HepG2 (cell line): ENCODE data around the gene MAGI1. TPM values are rescaled to one million over a fixed set of nuclear protein-coding genes. Genes with fewer than 3 reads are reported as not detected.

Experiments used
- ATAC-seq: fragments of 200-7000 bp; cut with Tn5 transposase; 3 replicates; pipeline ENCODE4 v1.9.1; 2020; ENCODE audit warnings: mild to moderate bottlenecking, moderate library complexity
- BruUV-seq: library from RNA; stranded (reverse); fragments of 400-500 nt; replicated peaks from 2 replicates; lab custom pipeline; 2021; lab: Mats Ljungman, UMichigan
- CTCF ChIA-PET: fragments of 300-600 bp; formaldehyde crosslinking; extraction: SDS; loops from one replicate; lab custom pipeline; 2021; ENCODE audit warnings: low total read pairs, inconsistent platforms, low intra/inter-chr PET ratio; lab: Yijun Ruan, JAX
- POLR2A ChIA-PET: fragments of 350-600 bp; sonication (Branson Sonifier 250); formaldehyde crosslinking; loops from one replicate; lab custom pipeline; 2020; ENCODE audit warnings: antibody characterized with exemption, inconsistent platforms; lab: Yijun Ruan, JAX
- DNase-seq: peaks from one replicate; pipeline ENCODE4 v3.0.0-alpha.2; 2015; ENCODE audit warnings: low spot score
- FAIRE-seq: peaks from 3 replicates; lab custom pipeline; 2011; peaks lifted over from hg19 to GRCh38; lab: Jason Lieb, UNC
- H2AFZ ChIP-seq: one replicate; pipeline ENCODE4 v1.6.1; 2011; ENCODE audit warnings: low read length, inconsistent platforms
- H3K27ac ChIP-seq: fragments of 300-600 bp; 3 replicates; pipeline ENCODE4 v1.8.0; 2011; ENCODE audit warnings: mixed run types, mild to moderate bottlenecking, mixed read lengths, low read length, inconsistent platforms; ENCODE audit not compliant: insufficient read depth; ENCODE audit errors: extremely low read length
- H3K27me3 ChIP-seq, 2 experiments: fragments of 200-600 bp in 1 of 2; 2 replicates in 1 of 2; 3 replicates in 1 of 2; pipeline versions ENCODE4 v1.6.0 to v1.8.0; 2011; ENCODE audit warnings: low read length in 2 of 2, mild to moderate bottlenecking in 2 of 2, moderate library complexity in 2 of 2, inconsistent platforms in 1 of 2; ENCODE audit not compliant: insufficient read depth in 2 of 2, control insufficient read depth in 1 of 2
- H3K36me3 ChIP-seq, 2 experiments: fragments of 200-600 bp in 1 of 2; replicated peaks in 1 of 2; 2 replicates in 1 of 2; 3 replicates in 1 of 2; pipeline versions ENCODE4 v1.5.1 to v1.8.0; 2011; ENCODE audit warnings: low read length in 2 of 2, inconsistent platforms in 1 of 2; ENCODE audit not compliant: insufficient read depth in 2 of 2, control insufficient read depth in 1 of 2
- H3K4me1 ChIP-seq: 2 replicates; pipeline ENCODE4 v1.5.1; 2012; ENCODE audit warnings: low read length, inconsistent platforms; ENCODE audit not compliant: insufficient read depth
- H3K4me2 ChIP-seq: 2 replicates; pipeline ENCODE4 v1.6.0; 2011; ENCODE audit warnings: low read depth, low read length, inconsistent platforms
- H3K4me3 ChIP-seq, 3 experiments: fragments of 200-600 bp in 1 of 3; sonication (generic), shearing (Covaris generic) in 1 of 3; replicated peaks in 1 of 3; 2 replicates each; pipeline ENCODE4 v1.5.1; 2011 to 2016; ENCODE audit warnings: low read length in 3 of 3, inconsistent platforms in 2 of 3, low read depth in 2 of 3, mild to moderate bottlenecking in 2 of 3, control low read depth in 1 of 3, mixed read lengths in 1 of 3; ENCODE audit not compliant: insufficient read depth in 1 of 3
- H3K79me2 ChIP-seq: one replicate; pipeline ENCODE4 v1.6.1; 2011; ENCODE audit warnings: low read length, inconsistent platforms; ENCODE audit not compliant: insufficient read depth
- H3K9ac ChIP-seq: 2 replicates; pipeline ENCODE4 v1.6.0; 2011; ENCODE audit warnings: mild to moderate bottlenecking, low read depth, low read length, inconsistent platforms; ENCODE audit not compliant: insufficient read depth
- H3K9me3 ChIP-seq: 2 replicates; pipeline ENCODE4 v1.5.1; 2012; ENCODE audit warnings: mild to moderate bottlenecking, low read length
- H4K20me1 ChIP-seq: 2 replicates; pipeline ENCODE4 v1.6.0; 2011; ENCODE audit warnings: inconsistent platforms, mild to moderate bottlenecking, low read length, moderate library complexity; ENCODE audit not compliant: insufficient read depth
- CSRNP1 ChIP-seq: sonication (generic); formaldehyde crosslinking; IDR thresholded peaks from 2 replicates; pipeline ENCODE4 v1.8.1; 2023; ENCODE audit warnings: mild to moderate bottlenecking, missing genetic modification reagents
- DPF2 ChIP-seq: sonication (generic); formaldehyde crosslinking; IDR thresholded peaks from 2 replicates; pipeline ENCODE4 v1.4.0; 2020; ENCODE audit warnings: mild to moderate bottlenecking, low read depth, missing genetic modification reagents, borderline replicate concordance
- HBP1 ChIP-seq: IDR thresholded peaks from 2 replicates; pipeline ENCODE4 v1.6.1; 2016; ENCODE audit warnings: low read depth, control low read depth
- HDAC6 ChIP-seq: fragments of 200-600 bp; sonication (generic); IDR thresholded peaks from 2 replicates; pipeline ENCODE4 v1.7.0; 2017; ENCODE audit warnings: mild to moderate bottlenecking, antibody characterized with exemption, low read length, low read depth
- NFE2L1 ChIP-seq: sonication (generic); formaldehyde crosslinking; IDR thresholded peaks from 2 replicates; pipeline ENCODE4 v1.4.0; 2020; ENCODE audit warnings: missing genetic modification reagents, mild to moderate bottlenecking, borderline replicate concordance
- NFYC ChIP-seq: IDR thresholded peaks from 2 replicates; pipeline ENCODE4 v1.6.1; 2016; ENCODE audit warnings: missing genetic modification reagents, missing compliant biosample characterization
- PHF8 ChIP-seq: sonication (generic); formaldehyde crosslinking; IDR thresholded peaks from 2 replicates; pipeline ENCODE4 v1.5.0; 2020; ENCODE audit warnings: missing genetic modification reagents
- PTBP1 ChIP-seq: fragments of 200-400 bp; formaldehyde crosslinking; IDR thresholded peaks from 2 replicates; pipeline ENCODE4 v1.6.1; 2018; ENCODE audit warnings: low read length, low read depth; ENCODE audit not compliant: poor library complexity, severe bottlenecking
- RELA ChIP-seq: sonication (generic); formaldehyde crosslinking; IDR thresholded peaks from 2 replicates; pipeline ENCODE4 v1.4.0; 2020; ENCODE audit warnings: missing genetic modification reagents
- SRSF1 ChIP-seq: fragments of 200-400 bp; formaldehyde crosslinking; optimal IDR thresholded peaks from 2 replicates; pipeline ENCODE3; 2017; ENCODE audit warnings: mild to moderate bottlenecking, low read depth, low read length, moderate library complexity
- U2AF1 ChIP-seq: fragments of 200-400 bp; formaldehyde crosslinking; optimal IDR thresholded peaks from 2 replicates; pipeline ENCODE3; 2017; ENCODE audit warnings: mild to moderate bottlenecking, low read depth, low read length
- ZNF160 ChIP-seq: sonication (generic); formaldehyde crosslinking; IDR thresholded peaks from 2 replicates; pipeline ENCODE4 v1.8.0; 2022; ENCODE audit warnings: mild to moderate bottlenecking, inconsistent platforms, missing genetic modification reagents
- ZNF468 ChIP-seq: sonication (generic); formaldehyde crosslinking; IDR thresholded peaks from 2 replicates; pipeline ENCODE4 v1.8.0; 2022; ENCODE audit warnings: mild to moderate bottlenecking, moderate library complexity, missing genetic modification reagents
- ZNF703 ChIP-seq: sonication (generic); formaldehyde crosslinking; IDR thresholded peaks from 2 replicates; pipeline ENCODE4 v1.5.1; 2020; ENCODE audit warnings: missing genetic modification reagents, mild to moderate bottlenecking, moderate library complexity, borderline replicate concordance
- ZNF710 ChIP-seq: sonication (generic); formaldehyde crosslinking; IDR thresholded peaks from 2 replicates; pipeline ENCODE4 v1.5.0; 2020; ENCODE audit warnings: mild to moderate bottlenecking, missing genetic modification reagents, borderline replicate concordance
- WGBS: methylation state at CpG from one replicate; pipeline ENCODE4 v1.1.6; 2017; ENCODE audit warnings: low lambda C conversion rate; 5-methylcytosine and 5-hydroxymethylcytosine counted together
- in situ Hi-C: cut with HindIII; loops from 2 replicates; pipeline ENCODE4 v1.10.0; 2017; ENCODE audit warnings: low pct_unique_long_range_greater_than_20kb; ENCODE audit not compliant: extremely low pct_ligation_motif_present
- intact Hi-C: fragments of 100-400 bp; cut with micrococcal nuclease; formaldehyde crosslinking; loops from one replicate; pipeline ENCODE4 v1.10.0; 2022; ENCODE audit not compliant: unreplicated experiment
- polyA plus RNA-seq, 8 experiments: library from polyadenylated mRNA; depleted of rRNA in 3 of 8; stranded (reverse) in 7 of 8; unstranded in 1 of 8; fragments of >200 nt; fragmentation: Illumina TruSeq in 4 of 8; extraction: Trizol in 4 of 8; gene quantifications; 2 replicates each; pipeline versions ENCODE4 v1.2.1 to v1.2.3, GENCODE V29; 2011 to 2016; ENCODE audit warnings: low read depth in 4 of 8, missing spikeins in 1 of 8, mixed read lengths in 1 of 8; ENCODE audit not compliant: insufficient read depth in 1 of 8
- total RNA-seq, 5 experiments: library from RNA; depleted of rRNA; stranded (reverse); fragments of >200 nt; fragmentation: Illumina TruSeq; extraction: Trizol; gene quantifications; 2 replicates each; pipeline ENCODE4 v1.2.3, GENCODE V29; 2016; ENCODE audit warnings: low read depth in 1 of 5

The MAGI1 gene
- total and polyA plus RNA-seq, 2 of the 13 experiments (the other 11 are each of a cell fraction or from before 2014, with no cell fraction given): 22.2 to 26.0 TPM

GRCh38 chr3:65971293-65972252 is 67.1 kb downstream of the MAGI1 start:
- DNase-seq (no peak), FAIRE-seq (no peak), ATAC-seq (no peak; the same call in 2 of the 3 replicates)
- peaks cover 74% of the 10 kb centered on the region for H3K79me2 ChIP-seq
- H3K4me2 ChIP-seq: no peak overlapping the region
- in situ Hi-C loops (no loop called here), intact Hi-C loops (no loop called here)
- peaks cover 0 to 11% of the 10 kb centered on the region in 2 experiments; a peak in 3 of 5 replicates for H3K36me3 ChIP-seq
- no peak for TF ChIP-seq CSRNP1 (CRISPR knock-in tag)
- TF ChIP-seq ZNF710 (CRISPR knock-in tag): no peak
- TF ChIP-seq U2AF1: no peak
- no peak for TF ChIP-seq HDAC6
- no peak for TF ChIP-seq SRSF1
- TF ChIP-seq ZNF703: no peak
- TF ChIP-seq NFYC: no peak
- no peak for TF ChIP-seq PTBP1
- TF ChIP-seq NFE2L1 (CRISPR knock-in tag): no peak
- TF ChIP-seq HBP1 (CRISPR knock-in tag): no peak
- no peak for TF ChIP-seq PHF8 (CRISPR knock-in tag)
- TF ChIP-seq RELA (CRISPR knock-in tag): no peak
- TF ChIP-seq ZNF160 (CRISPR knock-in tag): no peak
- no peak for TF ChIP-seq ZNF468
- TF ChIP-seq DPF2: no peak
- no peaks in the 10 kb centered on the region for H3K9me3 ChIP-seq
- H4K20me1 ChIP-seq: peaks cover 14% of the 10 kb centered on the region; the same call in 1 of the 2 replicates
- H3K9ac ChIP-seq: no peak overlapping the region
- peaks cover 13% of the 10 kb centered on the region for H3K4me1 ChIP-seq
- H3K27ac ChIP-seq: no peak overlapping the region
- ChIA-PET CTCF (no interaction called here), POLR2A (no interaction called here)
- H2AFZ ChIP-seq: no peak overlapping the region
- no peaks in the 10 kb centered on the region for H3K27me3 ChIP-seq
- 78% methylated on average over 7 of the region's 7 CpGs for WGBS
- H3K4me3 ChIP-seq: no peak overlapping the region
- BruUV-seq: no TSS peak
